ENCODE measurements around the gene BBS9. TPM values are rescaled to one million over a fixed set of nuclear protein-coding genes. Genes with fewer than 3 reads are reported as not detected.

The BBS9 gene
- 18.3 and 18.6 TPM in 2 replicates for total RNA-seq

- no peaks in the 10 kb centered on the region for H3K9me3 Mint-ChIP-seq
- intact Hi-C loops (cut with micrococcal nuclease) = loop anchor here (1.0 to 2.0 kb wide), 6 partner anchors 20 to 1908 kb away; partner anchors contain the start of genes AVL9, DPY19L1, LSM5 and NT5C3A
- ChIA-PET POLR2A (interaction anchor here (0.6 to 1.5 kb wide), 2 partner anchors 20 to 22 kb away, joined by 3 to 8 read pairs; partner anchors contain the start of gene RP9), CTCF (interaction anchor here (2.2 kb wide), 1 partner anchor 20 kb away, joined by 12 read pairs; the partner anchor contains the start of gene RP9)
- peaks cover 6% of the 10 kb centered on the region for H3K36me3 Mint-ChIP-seq (ENCODE audit: low read depth)
- H3K4me1 Mint-ChIP-seq = peaks cover 18% of the 10 kb centered on the region
- H3K4me3 Mint-ChIP-seq = peak within 1 kb of the TSS; percentile 94
- H3K27ac Mint-ChIP-seq = peak within 1 kb of the TSS; percentile 92
- DNase-seq = peak; percentile 90
- peak; percentile 92 for ATAC-seq (ENCODE audit: low read depth)
- H3K27me3 Mint-ChIP-seq = no peaks in the 10 kb centered on the region
- TF ChIP-seq, protein P1, sequence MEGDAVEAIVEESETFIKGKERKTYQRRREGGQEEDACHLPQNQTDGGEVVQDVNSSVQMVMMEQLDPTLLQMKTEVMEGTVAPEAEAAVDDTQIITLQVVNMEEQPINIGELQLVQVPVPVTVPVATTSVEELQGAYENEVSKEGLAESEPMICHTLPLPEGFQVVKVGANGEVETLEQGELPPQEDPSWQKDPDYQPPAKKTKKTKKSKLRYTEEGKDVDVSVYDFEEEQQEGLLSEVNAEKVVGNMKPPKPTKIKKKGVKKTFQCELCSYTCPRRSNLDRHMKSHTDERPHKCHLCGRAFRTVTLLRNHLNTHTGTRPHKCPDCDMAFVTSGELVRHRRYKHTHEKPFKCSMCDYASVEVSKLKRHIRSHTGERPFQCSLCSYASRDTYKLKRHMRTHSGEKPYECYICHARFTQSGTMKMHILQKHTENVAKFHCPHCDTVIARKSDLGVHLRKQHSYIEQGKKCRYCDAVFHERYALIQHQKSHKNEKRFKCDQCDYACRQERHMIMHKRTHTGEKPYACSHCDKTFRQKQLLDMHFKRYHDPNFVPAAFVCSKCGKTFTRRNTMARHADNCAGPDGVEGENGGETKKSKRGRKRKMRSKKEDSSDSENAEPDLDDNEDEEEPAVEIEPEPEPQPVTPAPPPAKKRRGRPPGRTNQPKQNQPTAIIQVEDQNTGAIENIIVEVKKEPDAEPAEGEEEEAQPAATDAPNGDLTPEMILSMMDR (IDR thresholded peaks at IDR 0.05) = no peak
Measured at GRCh38 chr7:33128990-33129805, at the start of gene BBS9. TSS of gene BBS9 (plus strand) at chr7:33129564. CDS start at chr7:33146253, 16,689 bp downstream.

- ChIA-PET CTCF (no interaction called here), POLR2A (no interaction called here)
- H3K36me3 Mint-ChIP-seq (ENCODE audit: low read depth) = no peaks in the 10 kb centered on the region
- no peak overlapping the region for H3K4me3 Mint-ChIP-seq
- no peak for ATAC-seq (ENCODE audit: low read depth)
- TF ChIP-seq, protein P1 (IDR thresholded peaks at IDR 0.05) = no peak
- peaks cover 11% of the 10 kb centered on the region for H3K4me1 Mint-ChIP-seq
- H3K9me3 Mint-ChIP-seq = no peaks in the 10 kb centered on the region
- intact Hi-C loops (cut with micrococcal nuclease) = no loop called here
- H3K27ac Mint-ChIP-seq = no peak overlapping the region
- no peak for DNase-seq
- H3K27me3 Mint-ChIP-seq = peaks cover 5% of the 10 kb centered on the region
Measured at GRCh38 chr7:33079763-33080690, 49.3 kb upstream of the BBS9 start.

- H3K4me3 Mint-ChIP-seq = no peak overlapping the region
- H3K27ac Mint-ChIP-seq = no peak overlapping the region
- peaks cover 4% of the 10 kb centered on the region for H3K36me3 Mint-ChIP-seq (ENCODE audit: low read depth)
- H3K9me3 Mint-ChIP-seq = peaks cover 3% of the 10 kb centered on the region
- TF ChIP-seq, protein P1 (IDR thresholded peaks at IDR 0.05) = no peak
- H3K4me1 Mint-ChIP-seq = peaks cover 9% of the 10 kb centered on the region
- ATAC-seq (ENCODE audit: low read depth) = no peak
- POLR2A ChIA-PET = no interaction called here
- no peak for DNase-seq
- no peaks in the 10 kb centered on the region for H3K27me3 Mint-ChIP-seq
- CTCF ChIA-PET = no interaction called here
- intact Hi-C loops (cut with micrococcal nuclease) = no loop called here
Measured at GRCh38 chr7:33087356-33087755, 42.0 kb upstream of the BBS9 start.

- ATAC-seq (ENCODE audit: low read depth) = no peak
- ChIA-PET CTCF (no interaction called here), POLR2A (no interaction called here)
- Mint-ChIP-seq H3K27me3 (no peaks in the 10 kb centered on the region), H3K4me3 (no peak overlapping the region), H3K9me3 (peaks cover 3% of the 10 kb centered on the region), H3K27ac (no peak overlapping the region), H3K4me1 (peaks cover 9% of the 10 kb centered on the region), H3K36me3 (ENCODE audit: low read depth) (peaks cover 9% of the 10 kb centered on the region)
- TF ChIP-seq, protein P1 (IDR thresholded peaks at IDR 0.05) = no peak
- intact Hi-C loops (cut with micrococcal nuclease) = no loop called here
- DNase-seq = no peak
Measured at GRCh38 chr7:33087858-33088257, 41.5 kb upstream of the BBS9 start.

DNA sequence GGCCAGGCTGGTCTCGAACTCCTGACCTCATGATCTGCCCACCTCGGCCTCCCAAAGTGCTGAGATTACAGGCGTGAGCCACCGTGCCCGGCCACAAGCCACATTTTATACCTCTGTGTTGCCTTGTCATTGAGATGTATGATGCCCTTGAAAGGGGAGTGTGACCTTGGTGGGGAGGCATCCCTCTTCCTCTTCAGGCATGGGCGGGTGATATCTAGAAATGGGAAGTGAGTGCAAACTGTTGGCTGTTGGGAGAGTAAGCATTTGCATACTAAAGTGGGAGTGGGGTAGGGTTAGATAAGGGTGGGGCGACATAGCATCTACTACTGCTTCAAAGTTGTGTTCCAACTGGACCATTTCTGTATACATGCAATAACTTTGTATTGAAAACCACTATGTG is 40.2 kb upstream of the BBS9 start:
- Mint-ChIP-seq H3K9me3 (peaks cover 3% of the 10 kb centered on the region), H3K36me3 (ENCODE audit: low read depth) (peaks cover 22% of the 10 kb centered on the region), H3K27me3 (no peaks in the 10 kb centered on the region), H3K4me1 (peaks cover 9% of the 10 kb centered on the region), H3K27ac (no peak overlapping the region), H3K4me3 (no peak overlapping the region)
- ATAC-seq (ENCODE audit: low read depth) (no peak), DNase-seq (no peak)
- TF ChIP-seq, protein P1 (IDR thresholded peaks at IDR 0.05) = no peak
- intact Hi-C loops (cut with micrococcal nuclease) = no loop called here
- CTCF ChIA-PET = no interaction called here
- POLR2A ChIA-PET = no interaction called here
